K562 (cell line): Measurements from ENCODE around the gene RUVBL1. TPM values are rescaled to one million over a fixed set of nuclear protein-coding genes. Genes with fewer than 3 reads are reported as not detected.

Experiments used
- DNMT1 ChIP-seq: fragments of 450-650 bp; IDR thresholded peaks from 2 replicates; pipeline ENCODE4 v1.6.1; 2016; ENCODE audit warnings: antibody characterized with exemption, mild to moderate bottlenecking
- E2F1 ChIP-seq: sonication (generic); formaldehyde crosslinking; IDR thresholded peaks from 2 replicates; pipeline ENCODE4 v1.8.1; 2023; ENCODE audit warnings: mild to moderate bottlenecking, missing genetic modification reagents, moderate library complexity
- ETV6 ChIP-seq, 3 experiments: fragments of 150-350 bp in 1 of 3; sonication (generic) in 1 of 3; formaldehyde crosslinking in 1 of 3; IDR thresholded peaks; 2 replicates each; pipeline versions ENCODE4 v1.6.1 to v1.8.0; 2014 to 2022; ENCODE audit warnings: borderline replicate concordance in 2 of 3, low read depth in 2 of 3, antibody characterized with exemption in 1 of 3, low read length in 1 of 3, mild to moderate bottlenecking in 1 of 3, missing genetic modification reagents in 1 of 3
- NFRKB ChIP-seq: fragments of 450-650 bp; IDR thresholded peaks from 2 replicates; pipeline ENCODE4 v1.6.1; 2016; ENCODE audit warnings: low read depth
- NUFIP1 ChIP-seq: fragments of 450-650 bp; IDR thresholded peaks from 2 replicates; pipeline ENCODE4 v1.6.1; 2018; ENCODE audit not compliant: partially characterized antibody
- PCBP1 ChIP-seq: fragments of 200-400 bp; formaldehyde crosslinking; IDR thresholded peaks from 2 replicates; pipeline ENCODE4 v1.6.1; 2018; ENCODE audit warnings: mild to moderate bottlenecking, low read depth, low read length; ENCODE audit not compliant: poor library complexity, severe bottlenecking
- POLR3A ChIP-seq: IDR thresholded peaks from 2 replicates; pipeline ENCODE4 v1.6.1; 2011; ENCODE audit warnings: borderline replicate concordance, mild to moderate bottlenecking, moderate library complexity; ENCODE audit not compliant: insufficient read length, insufficient read depth; ENCODE audit errors: extremely low read depth
- SIRT6 ChIP-seq: IDR thresholded peaks from one replicate; pipeline ENCODE4 v1.6.1; 2012; ENCODE audit warnings: low read depth, mild to moderate bottlenecking, control low read depth, inconsistent platforms, low read length, moderate library complexity
- SNIP1 ChIP-seq: fragments of 450-650 bp; IDR thresholded peaks from 2 replicates; pipeline ENCODE4 v1.7.1; 2017; ENCODE audit warnings: low read depth, mild to moderate bottlenecking
- UBTF ChIP-seq, 2 experiments: IDR thresholded peaks; 2 replicates each; pipeline ENCODE4 v1.6.1; 2012; ENCODE audit warnings: improper control_type of control experiment in 2 of 2, low read depth in 2 of 2, low read length in 2 of 2, borderline replicate concordance in 1 of 2
- ZBTB12 ChIP-seq: fragments of 250-450 bp; sonication (Bioruptor Pico); IDR thresholded peaks from 2 replicates; pipeline ENCODE4 v1.4.0; 2020
- ZHX1 ChIP-seq: fragments of 150-350 bp; conservative IDR thresholded peaks from 2 replicates; pipeline ENCODE4 v1.6.1; 2014; ENCODE audit warnings: low read length
- ZNF143 ChIP-seq: sonication (generic); formaldehyde crosslinking; IDR thresholded peaks from 2 replicates; pipeline ENCODE4 v1.9.0; 2022; ENCODE audit warnings: mild to moderate bottlenecking, missing genetic modification reagents
- ZNF253 ChIP-seq: fragments of 250-450 bp; sonication (Bioruptor Pico); conservative IDR thresholded peaks from 2 replicates; pipeline ENCODE4 v1.6.1; 2021; ENCODE audit warnings: mild to moderate bottlenecking
- ZNF408 ChIP-seq: fragments of 250-450 bp; sonication (Bioruptor Pico); IDR thresholded peaks from 2 replicates; pipeline ENCODE4 v1.4.0; 2020; ENCODE audit warnings: low read depth, mild to moderate bottlenecking, moderate library complexity
- polyA plus RNA-seq, 8 experiments: library from polyadenylated mRNA; depleted of rRNA in 4 of 8; stranded (reverse) in 5 of 8; unstranded in 3 of 8; fragments of >200 nt; fragmentation: Nextera tagmentation in 2 of 8; fragmentation: Illumina TruSeq in 1 of 8; extraction: Ambion mirVana in 2 of 8; extraction: Trizol in 1 of 8; gene quantifications; 2 replicates each; pipeline versions ENCODE4 v1.2.1 to v1.2.3, GENCODE V29; 2011 to 2014; ENCODE audit warnings: inconsistent platforms in 1 of 8, missing spikeins in 1 of 8
- total RNA-seq, 7 experiments: library from RNA; depleted of rRNA in 6 of 7; stranded (reverse); fragments of >200 nt in 6 of 7; fragmentation: Illumina TruSeq in 2 of 7; extraction: Trizol in 2 of 7; gene quantifications; 2 replicates each; pipeline versions ENCODE4 v1.2.1 to v1.2.3, GENCODE V29; 2011 to 2021; ENCODE audit warnings: low replicate concordance in 1 of 7

The RUVBL1 gene
- total and polyA plus RNA-seq, 9 of the 15 experiments (the other 6 are each of a cell fraction or from before 2014, with no cell fraction given), result 20.7 to 147 (median 113) TPM

GRCh38 chr3:128080323-128081080 is 43.1 kb downstream of the RUVBL1 start (continued):
- TF ChIP-seq ZBTB12 (CRISPR knock-in tag), result no peak
- no peak for TF ChIP-seq ZNF408 (CRISPR knock-in tag)
- no peak for TF ChIP-seq ZNF143 (CRISPR knock-in tag)
- no peak for TF ChIP-seq PCBP1
- TF ChIP-seq E2F1, result no peak
- TF ChIP-seq SIRT6, result no peak
- TF ChIP-seq POLR3A, result no peak
- TF ChIP-seq ZNF253, result no peak
- TF ChIP-seq DNMT1, result no peak
- TF ChIP-seq UBTF (IDR thresholded peaks at IDR 0.05; ENCODE audit: borderline replicate concordance in 1 of 2, low read depth in 2 of 2, low read length in 2 of 2), result no peak
- TF ChIP-seq NUFIP1, result no peak
- TF ChIP-seq ETV6 (IDR thresholded peaks at IDR 0.05; ENCODE audit: borderline replicate concordance in 1 of 2, low read depth in 2 of 2, low read length in 1 of 2), result no peak
- no peak for TF ChIP-seq ETV6 (CRISPR knock-in tag; IDR thresholded peaks at IDR 0.05; ENCODE audit: borderline replicate concordance)
- TF ChIP-seq NFRKB, result 0 out of 2 replicates have a peak, but pooled peaks have one; percentile 38
- TF ChIP-seq SNIP1, result no peak
- TF ChIP-seq ZHX1, result no peak
